ENCODE results near the gene LRRC26. TPM values are rescaled to one million over a fixed set of nuclear protein-coding genes. Genes with fewer than 3 reads are reported as not detected.
A peak's percentile ranks its signal among the peaks of the same experiment; 100 is the strongest.

The LRRC26 gene
- total RNA-seq, 2 donors from 2014 or later, result not detected

- no peak overlapping the region for H3K4me3 Mint-ChIP-seq
- ATAC-seq, result no peak
- no peaks in the 10 kb centered on the region for H3K36me3 Mint-ChIP-seq
- no peak for DNase-seq (ENCODE audit: low spot score)
- H3K9me3 Mint-ChIP-seq, result no peaks in the 10 kb centered on the region
- H3K4me1 Mint-ChIP-seq (ENCODE audit: low read depth in 2 of 2), result peaks cover 7 to 8% of the 10 kb centered on the region in 2 donors
- no peak overlapping the region for H3K27ac Mint-ChIP-seq
- H3K27me3 Mint-ChIP-seq, result no peaks in the 10 kb centered on the region
These were observed 23.9 kb upstream of the LRRC26 start for GRCh38 chr9:137193771-137194170.

- Mint-ChIP-seq H3K9me3 (no peaks in the 10 kb centered on the region), H3K4me3 (no peak overlapping the region), H3K4me1 (ENCODE audit: low read depth in 2 of 2) (peaks cover 7 to 8% of the 10 kb centered on the region in 2 donors), H3K27me3 (no peaks in the 10 kb centered on the region), H3K36me3 (no peaks in the 10 kb centered on the region), H3K27ac (no peak overlapping the region)
- DNase-seq (ENCODE audit: low spot score) (no peak), ATAC-seq (no peak)
These were observed 23.0 kb upstream of the LRRC26 start for GRCh38 chr9:137192859-137193258.

- Mint-ChIP-seq H3K36me3 (no peaks in the 10 kb centered on the region), H3K27ac (no peak overlapping the region), H3K27me3 (no peaks in the 10 kb centered on the region), H3K4me3 (no peak overlapping the region), H3K4me1 (ENCODE audit: low read depth in 2 of 2) (peaks cover 11% of the 10 kb centered on the region in 2 donors), H3K9me3 (no peaks in the 10 kb centered on the region)
- ATAC-seq, result no peak
- DNase-seq (ENCODE audit: low spot score), result no peak
These were observed 22.6 kb upstream of the LRRC26 start for GRCh38 chr9:137192448-137192780.

- no peak for ATAC-seq
- H3K9me3 Mint-ChIP-seq, result no peaks in the 10 kb centered on the region
- H3K27me3 Mint-ChIP-seq, result no peaks in the 10 kb centered on the region
- H3K4me3 Mint-ChIP-seq, result no peak overlapping the region
- H3K27ac Mint-ChIP-seq, result no peak overlapping the region
- H3K36me3 Mint-ChIP-seq, result no peaks in the 10 kb centered on the region
- peaks cover 13 to 14% of the 10 kb centered on the region in 2 donors for H3K4me1 Mint-ChIP-seq (ENCODE audit: low read depth in 2 of 2)
- DNase-seq (ENCODE audit: low spot score), result no peak
These were observed 22.0 kb upstream of the LRRC26 start for GRCh38 chr9:137191691-137192447.

GRCh38 chr9:137191245-137191644 is 21.4 kb upstream of the LRRC26 start:
- Mint-ChIP-seq H3K27ac (peak overlapping the region; percentile 68 to 87), H3K36me3 (no peaks in the 10 kb centered on the region), H3K4me1 (ENCODE audit: low read depth in 2 of 2) (peaks cover 13 to 19% of the 10 kb centered on the region in 2 donors), H3K9me3 (no peaks in the 10 kb centered on the region), H3K27me3 (no peaks in the 10 kb centered on the region), H3K4me3 (peak overlapping the region; percentile 66)
- no peak for ATAC-seq
- no peak for DNase-seq (ENCODE audit: low spot score)

- Mint-ChIP-seq H3K9me3 (no peaks in the 10 kb centered on the region), H3K27me3 (no peaks in the 10 kb centered on the region), H3K4me1 (ENCODE audit: low read depth in 2 of 2) (peaks cover 13 to 19% of the 10 kb centered on the region in 2 donors), H3K36me3 (no peaks in the 10 kb centered on the region), H3K27ac (peak overlapping the region; percentile 68 to 87), H3K4me3 (peak overlapping the region; percentile 66)
- ATAC-seq (no peak), DNase-seq (ENCODE audit: low spot score) (no peak)
These were observed 20.5 kb upstream of the LRRC26 start for GRCh38 chr9:137190315-137190856.

GRCh38 chr9:137189297-137190295 is 19.7 kb upstream of the LRRC26 start:
- H3K27me3 Mint-ChIP-seq, result no peaks in the 10 kb centered on the region
- DNase-seq (ENCODE audit: low spot score), result peak; percentile 73
- H3K4me3 Mint-ChIP-seq, result peak overlapping the region; percentile 96
- peaks cover 13 to 19% of the 10 kb centered on the region in 2 donors for H3K4me1 Mint-ChIP-seq (ENCODE audit: low read depth in 2 of 2)
- H3K36me3 Mint-ChIP-seq, result no peaks in the 10 kb centered on the region
- H3K9me3 Mint-ChIP-seq, result no peaks in the 10 kb centered on the region
- peak overlapping the region; percentile 80 to 84 for H3K27ac Mint-ChIP-seq
- ATAC-seq, result no peak

GRCh38 chr9:137188490-137189296 is 18.8 kb upstream of the LRRC26 start, which contains the start of the genes ANAPC2 and SSNA1:
ANAPC2 (minus strand) TSS chr9:137188560; CDS start chr9:137188532, 28 bp downstream.
SSNA1 (plus strand) TSS chr9:137188676; CDS start chr9:137188727, 51 bp downstream.
- H3K4me3 Mint-ChIP-seq, result peak within 1 kb of the TSS; percentile 96
- DNase-seq (ENCODE audit: low spot score), result peak; percentile 95
- H3K27me3 Mint-ChIP-seq, result no peaks in the 10 kb centered on the region
- no peaks in the 10 kb centered on the region for H3K9me3 Mint-ChIP-seq
- ATAC-seq, result peak; percentile 90 to 93
- peaks cover 20 to 24% of the 10 kb centered on the region in 2 donors for H3K4me1 Mint-ChIP-seq (ENCODE audit: low read depth in 2 of 2)
- peak within 1 kb of the TSS; percentile 80 to 84 for H3K27ac Mint-ChIP-seq
- H3K36me3 Mint-ChIP-seq, result peaks cover 6% of the 10 kb centered on the region

GRCh38 chr9:137188086-137188489 is 18.2 kb upstream of the LRRC26 start:
- Mint-ChIP-seq H3K9me3 (no peaks in the 10 kb centered on the region), H3K27me3 (no peaks in the 10 kb centered on the region), H3K4me3 (peak overlapping the region; percentile 96), H3K27ac (peak overlapping the region; percentile 80 to 84), H3K36me3 (peaks cover 6% of the 10 kb centered on the region), H3K4me1 (ENCODE audit: low read depth in 2 of 2) (peaks cover 20 to 24% of the 10 kb centered on the region in 2 donors)
- peak in 1 of 2 donors; percentile 52 for ATAC-seq
- no peak for DNase-seq (ENCODE audit: low spot score)

- ATAC-seq (no peak), DNase-seq (ENCODE audit: low spot score) (no peak)
- Mint-ChIP-seq H3K4me1 (ENCODE audit: low read depth in 2 of 2) (peaks cover 20 to 24% of the 10 kb centered on the region in 2 donors), H3K4me3 (peak overlapping the region; percentile 96), H3K36me3 (peaks cover 6% of the 10 kb centered on the region), H3K27me3 (no peaks in the 10 kb centered on the region), H3K9me3 (no peaks in the 10 kb centered on the region), H3K27ac (peak overlapping the region; percentile 80 to 84)
These were observed 17.5 kb upstream of the LRRC26 start for GRCh38 chr9:137187386-137187785.

GRCh38 chr9:137186385-137186784 is 16.5 kb upstream of the LRRC26 start:
- peaks cover 6% of the 10 kb centered on the region for H3K36me3 Mint-ChIP-seq
- H3K4me3 Mint-ChIP-seq, result peak overlapping the region; percentile 96
- no peak overlapping the region for H3K27ac Mint-ChIP-seq
- DNase-seq (ENCODE audit: low spot score), result no peak
- no peaks in the 10 kb centered on the region for H3K9me3 Mint-ChIP-seq
- ATAC-seq, result no peak
- H3K27me3 Mint-ChIP-seq, result no peaks in the 10 kb centered on the region
- H3K4me1 Mint-ChIP-seq (ENCODE audit: low read depth in 2 of 2), result peaks cover 20 to 28% of the 10 kb centered on the region in 2 donors

- no peak overlapping the region for H3K27ac Mint-ChIP-seq
- DNase-seq (ENCODE audit: low spot score) (no peak), ATAC-seq (no peak)
- peaks cover 19 to 26% of the 10 kb centered on the region in 2 donors for H3K4me1 Mint-ChIP-seq (ENCODE audit: low read depth in 2 of 2)
- H3K36me3 Mint-ChIP-seq, result peaks cover 6% of the 10 kb centered on the region
- H3K9me3 Mint-ChIP-seq, result no peaks in the 10 kb centered on the region
- H3K4me3 Mint-ChIP-seq, result no peak overlapping the region
- no peaks in the 10 kb centered on the region for H3K27me3 Mint-ChIP-seq
These were observed 16.1 kb upstream of the LRRC26 start for GRCh38 chr9:137185921-137186320.

All from natural killer cell treated with Interleukin-12 subunit alpha and Interleukin-12 subunit beta and Interleukin-15 and Interleukin-18, amount 100 ng/mL, for 72 hours (primary cell).